Adrenal gland (tissue), 12 donors: ENCODE measurements around the gene ABHD17A. TPM values are rescaled to one million over a fixed set of nuclear protein-coding genes. Genes with fewer than 3 reads are reported as not detected.

Experiments
- DNase-seq, 7 donors: peaks; one replicate each; pipeline ENCODE4 v3.0.0-alpha.2; 2019 to 2020
- H3K27ac ChIP-seq, 5 donors: fragments of 200-600 bp; sonication (generic) in 4 of 5; 1 replicate in 3 of 5; 2 replicates in 2 of 5; pipeline versions ENCODE4 v1.5.1 to v1.8.0; 2016 to 2020; ENCODE audit warnings: mild to moderate bottlenecking in 1 of 5
- H3K27me3 ChIP-seq: fragments of 200-600 bp; 2 replicates; pipeline ENCODE4 v1.8.0; 2021
- H3K36me3 ChIP-seq, 2 donors: fragments of 200-600 bp; replicated peaks in 1 of 2; 1 replicate in 1 of 2; 2 replicates in 1 of 2; pipeline versions ENCODE4 v1.5.1 to v1.8.0; 2018 to 2022
- H3K4me1 ChIP-seq, 2 donors: fragments of 200-600 bp; replicated peaks in 1 of 2; 1 replicate in 1 of 2; 2 replicates in 1 of 2; pipeline versions ENCODE4 v1.5.1 to v1.8.0; 2018 to 2021
- H3K4me3 ChIP-seq, 4 donors: fragments of 200-600 bp; sonication (generic) in 3 of 4; one replicate each; pipeline ENCODE4 v1.5.1; 2016 to 2018
- H3K9me3 ChIP-seq, 3 donors: fragments of 200-600 bp; sonication (generic) in 1 of 3; replicated peaks in 1 of 3; 1 replicate in 2 of 3; 2 replicates in 1 of 3; pipeline versions ENCODE4 v1.5.1 to v1.8.0; 2016 to 2021
- POLR2A ChIP-seq, 2 donors: fragments of 450-650 bp; IDR thresholded peaks; one replicate each; pipeline ENCODE4 v1.6.1; 2017; ENCODE audit warnings: antibody characterized with exemption in 2 of 2, mild to moderate bottlenecking in 2 of 2, moderate library complexity in 1 of 2
- WGBS, 4 donors: extraction: QIAGEN DNeasy Blood & Tissue Kit in 2 of 4; methylation state at CpG; one replicate each; pipeline versions ENCODE4 v1.1.5 to v1.1.7; 2013 to 2017; 5-methylcytosine and 5-hydroxymethylcytosine counted together
- intact Hi-C, 2 donors: fragments of 100-400 bp; cut with DNase I; formaldehyde crosslinking; loops; one replicate each; pipeline versions ENCODE4 v1.14.1 to v1.15.0; 2022 to 2023
- polyA plus RNA-seq, 3 donors: library from polyadenylated mRNA; stranded (reverse); fragments of 200-250 nt in 2 of 3; fragments of 350-450 nt in 1 of 3; fragmentation: Illumina TruSeq in 1 of 3; extraction: RNeasy Lipid Tissue Mini Kit (QIAGEN cat#74804) in 1 of 3; gene quantifications; one replicate each; pipeline ENCODE4 v1.2.3, GENCODE V29; 2013 to 2014
- total RNA-seq, 9 donors: library from RNA; depleted of rRNA in 4 of 9; stranded (reverse); fragments of >200 nt in 4 of 9; fragments of 120-200 nt in 1 of 9; fragmentation: NEBNext Ultra II Directional in 1 of 9; extraction: Animal tissue kit (Norgen Biotek cat#: 25700) in 1 of 9; gene quantifications; one replicate each; pipeline versions ENCODE4 v1.1.0 to v1.2.4, GENCODE V29; 2013 to 2023
- TF ChIP-seq, protein P1 (sequence below), 6 experiments: fragments of 450-650 bp in 4 of 6; fragments of 200-600 bp in 2 of 6; sonication (generic) in 1 of 6; IDR thresholded peaks; 1 replicate in 5 of 6; 2 replicates in 1 of 6; pipeline versions ENCODE4 v1.5.1 to v1.8.0; 2016 to 2021; ENCODE audit warnings: antibody characterized with exemption in 6 of 6, mild to moderate bottlenecking in 2 of 6, moderate library complexity in 1 of 6
- donor health status: healthy with polysubstance abuse.
- donor health status: Bipolar disorder and iron deficiency.
- donor health status: DM: yes; HTN: yes; CAD: no.
- donor health status: DM: no; HTN: no; CAD: no.
- donor health status: DM: no; HTN: no; CAD: no.
- donor health status: DM: yes; HTN: yes; CAD: no.

ABHD17A gene
- total and polyA plus RNA-seq, 12 donors: 2.5 to 235 (median 99.4) TPM

- Histone ChIP-seq H3K4me3 (no peak overlapping the region), H3K4me1 (no peaks in the 10 kb centered on the region), H3K36me3 (peaks cover 0 to 43% of the 10 kb centered on the region in 2 donors), H3K27ac (no peak overlapping the region), H3K27me3 (no peaks in the 10 kb centered on the region), H3K9me3 (no peaks in the 10 kb centered on the region)
- 91 to 100% (median 93%) methylated on average over 2 to 19 of the region's 19 CpGs; no CpG with 5 or more reads in 1 of the 4 donors for WGBS, 4 donors
- DNase-seq: no peak
- intact Hi-C loops: loop anchor here (10.0 kb wide), 2 partner anchors 56 to 154 kb away; partner anchors contain the start of gene KLF16 (in 1 of the 2)
- TF ChIP-seq, protein P1, sequence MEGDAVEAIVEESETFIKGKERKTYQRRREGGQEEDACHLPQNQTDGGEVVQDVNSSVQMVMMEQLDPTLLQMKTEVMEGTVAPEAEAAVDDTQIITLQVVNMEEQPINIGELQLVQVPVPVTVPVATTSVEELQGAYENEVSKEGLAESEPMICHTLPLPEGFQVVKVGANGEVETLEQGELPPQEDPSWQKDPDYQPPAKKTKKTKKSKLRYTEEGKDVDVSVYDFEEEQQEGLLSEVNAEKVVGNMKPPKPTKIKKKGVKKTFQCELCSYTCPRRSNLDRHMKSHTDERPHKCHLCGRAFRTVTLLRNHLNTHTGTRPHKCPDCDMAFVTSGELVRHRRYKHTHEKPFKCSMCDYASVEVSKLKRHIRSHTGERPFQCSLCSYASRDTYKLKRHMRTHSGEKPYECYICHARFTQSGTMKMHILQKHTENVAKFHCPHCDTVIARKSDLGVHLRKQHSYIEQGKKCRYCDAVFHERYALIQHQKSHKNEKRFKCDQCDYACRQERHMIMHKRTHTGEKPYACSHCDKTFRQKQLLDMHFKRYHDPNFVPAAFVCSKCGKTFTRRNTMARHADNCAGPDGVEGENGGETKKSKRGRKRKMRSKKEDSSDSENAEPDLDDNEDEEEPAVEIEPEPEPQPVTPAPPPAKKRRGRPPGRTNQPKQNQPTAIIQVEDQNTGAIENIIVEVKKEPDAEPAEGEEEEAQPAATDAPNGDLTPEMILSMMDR (IDR thresholded peaks at IDR 0.05): no peak
- TF ChIP-seq POLR2A (IDR thresholded peaks at IDR 0.05): no peak
Measured at GRCh38 chr19:1920644-1921043, 35.3 kb upstream of the ABHD17A start.

DNA sequence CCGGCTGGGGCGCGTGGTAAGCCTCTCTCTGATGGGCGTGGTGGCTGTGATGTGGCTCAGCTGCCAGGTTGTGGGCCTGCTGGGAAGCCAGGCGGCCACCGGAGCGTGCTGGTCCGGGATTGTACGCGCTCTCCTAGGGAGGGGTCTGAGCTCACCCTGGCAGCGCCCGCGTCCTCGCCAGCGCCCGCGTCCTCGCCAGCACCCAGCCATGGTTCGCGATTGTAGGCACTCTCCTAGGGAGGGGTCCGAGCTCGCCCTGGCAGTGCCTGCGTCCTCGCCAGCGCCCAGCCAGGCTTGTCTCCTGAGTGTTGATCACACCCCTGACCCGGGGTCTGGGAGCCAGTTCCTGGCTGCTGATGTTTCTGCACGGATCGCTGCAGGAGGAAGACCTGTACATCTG, 33.7 kb upstream of the ABHD17A start:
- no peak for DNase-seq
- H3K27ac ChIP-seq: no peak overlapping the region
- H3K9me3 ChIP-seq: no peaks in the 10 kb centered on the region
- no peaks in the 10 kb centered on the region for H3K4me1 ChIP-seq
- H3K4me3 ChIP-seq: no peak overlapping the region
- intact Hi-C loops: no loop called here
- TF ChIP-seq, protein P1 (IDR thresholded peaks at IDR 0.05): no peak
- TF ChIP-seq POLR2A (IDR thresholded peaks at IDR 0.05): no peak
- WGBS, 4 donors: 94 to 96% (median 96%) methylated on average over 11 to 28 of the region's 28 CpGs
- peaks cover 0 to 39% of the 10 kb centered on the region in 2 donors for H3K36me3 ChIP-seq
- H3K27me3 ChIP-seq: no peaks in the 10 kb centered on the region

DNA sequence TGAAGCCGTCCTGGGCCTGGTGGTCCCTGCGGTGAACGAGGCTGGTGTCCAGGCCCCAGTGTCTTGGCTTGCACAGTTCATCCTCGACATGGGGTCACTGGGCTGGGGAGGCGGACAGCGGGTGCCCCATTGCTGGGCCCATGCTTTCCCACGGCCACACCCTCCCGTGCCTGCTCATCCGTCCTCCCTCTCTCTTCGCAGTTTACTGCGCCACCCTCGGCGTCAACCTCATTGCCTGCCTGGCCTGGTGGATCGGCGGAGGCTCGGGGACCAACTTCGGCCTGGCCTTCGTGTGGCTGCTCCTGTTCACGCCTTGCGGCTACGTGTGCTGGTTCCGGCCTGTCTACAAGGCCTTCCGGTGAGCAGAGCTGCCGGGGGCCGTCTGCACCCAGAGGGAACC, 32.6 kb upstream of the ABHD17A start:
- intact Hi-C loops: no loop called here
- Histone ChIP-seq H3K4me1 (no peaks in the 10 kb centered on the region), H3K36me3 (peaks cover 0 to 46% of the 10 kb centered on the region in 2 donors), H3K27ac (no peak overlapping the region), H3K9me3 (no peaks in the 10 kb centered on the region), H3K27me3 (no peaks in the 10 kb centered on the region), H3K4me3 (no peak overlapping the region)
- TF ChIP-seq, protein P1 (IDR thresholded peaks at IDR 0.05): no peak
- TF ChIP-seq POLR2A (IDR thresholded peaks at IDR 0.05): no peak
- 91 to 96% (median 95%) methylated on average over 10 to 25 of the region's 25 CpGs for WGBS, 4 donors
- DNase-seq: no peak

DNA sequence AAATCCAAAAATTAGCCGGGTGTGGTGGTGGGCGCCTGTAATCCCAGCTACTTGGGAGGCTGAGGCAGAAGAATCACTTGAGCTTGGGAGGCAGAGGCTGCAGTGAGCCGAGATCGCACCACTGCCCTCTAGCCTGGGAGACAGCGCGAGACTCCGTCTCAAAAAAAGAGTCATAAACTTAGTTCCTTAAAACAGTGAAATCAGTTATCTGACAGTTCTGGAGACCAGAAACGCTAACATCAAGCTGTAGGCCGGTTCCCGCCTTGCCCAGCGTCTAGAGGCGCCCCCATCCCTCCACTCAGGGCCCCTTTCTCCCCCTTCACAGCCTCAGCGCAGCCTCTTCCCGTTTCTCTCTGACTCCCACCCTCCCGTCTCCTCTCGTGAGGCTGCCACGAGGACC, 31.9 kb upstream of the ABHD17A start:
- TF ChIP-seq, protein P1 (IDR thresholded peaks at IDR 0.05): no peak
- no peak for TF ChIP-seq POLR2A (IDR thresholded peaks at IDR 0.05)
- H3K4me3 ChIP-seq: no peak overlapping the region
- intact Hi-C loops: no loop called here
- no peaks in the 10 kb centered on the region for H3K4me1 ChIP-seq
- no peaks in the 10 kb centered on the region for H3K27me3 ChIP-seq
- 79 to 90% (median 87%) methylated on average over 17 of the region's 17 CpGs for WGBS, 4 donors
- no peaks in the 10 kb centered on the region for H3K9me3 ChIP-seq
- H3K36me3 ChIP-seq: peaks cover 0 to 53% of the 10 kb centered on the region in 2 donors
- no peak for DNase-seq
- H3K27ac ChIP-seq: no peak overlapping the region
